Nephron (organoid): Measurements from ENCODE around the gene WASHC3.
"Not testable (repeated sequence)": the region's sequence is repeated elsewhere in the genome, so short reads cannot be mapped to it uniquely, and the experiment has no call there.

ENCODE experiments used
- H3K27ac Mint-ChIP-seq, 3 experiments: 2 replicates each; pipeline ENCODE4 v1.8.0; 2020; ENCODE audit warnings: mixed read lengths in 3 of 3, mild to moderate bottlenecking in 2 of 3, moderate library complexity in 1 of 3
- H3K27me3 Mint-ChIP-seq: 2 replicates; pipeline ENCODE4 v1.8.0; 2021; ENCODE audit warnings: low read depth, mild to moderate bottlenecking, moderate library complexity, mixed read lengths
- H3K36me3 Mint-ChIP-seq: 2 replicates; pipeline ENCODE4 v1.8.0; 2020; ENCODE audit warnings: low read depth, mixed read lengths
- H3K4me1 Mint-ChIP-seq: 2 replicates; pipeline ENCODE4 v1.8.0; 2020; ENCODE audit warnings: mixed read lengths
- H3K4me3 Mint-ChIP-seq, 3 experiments: 2 replicates each; pipeline ENCODE4 v1.8.0; 2020; ENCODE audit warnings: mild to moderate bottlenecking in 3 of 3, mixed read lengths in 3 of 3, moderate library complexity in 2 of 3
- H3K9me3 Mint-ChIP-seq: 2 replicates; pipeline ENCODE4 v1.8.0; 2020; ENCODE audit warnings: mixed read lengths
- TF ChIP-seq, protein P1 (sequence below), 3 experiments: fragments of 200-600 bp; sonication (generic); IDR thresholded peaks; one replicate each; pipeline ENCODE4 v1.5.0; 2021; ENCODE audit warnings: antibody characterized with exemption in 3 of 3; ENCODE audit not compliant: unreplicated experiment in 3 of 3

Gene WASHC3

DNA sequence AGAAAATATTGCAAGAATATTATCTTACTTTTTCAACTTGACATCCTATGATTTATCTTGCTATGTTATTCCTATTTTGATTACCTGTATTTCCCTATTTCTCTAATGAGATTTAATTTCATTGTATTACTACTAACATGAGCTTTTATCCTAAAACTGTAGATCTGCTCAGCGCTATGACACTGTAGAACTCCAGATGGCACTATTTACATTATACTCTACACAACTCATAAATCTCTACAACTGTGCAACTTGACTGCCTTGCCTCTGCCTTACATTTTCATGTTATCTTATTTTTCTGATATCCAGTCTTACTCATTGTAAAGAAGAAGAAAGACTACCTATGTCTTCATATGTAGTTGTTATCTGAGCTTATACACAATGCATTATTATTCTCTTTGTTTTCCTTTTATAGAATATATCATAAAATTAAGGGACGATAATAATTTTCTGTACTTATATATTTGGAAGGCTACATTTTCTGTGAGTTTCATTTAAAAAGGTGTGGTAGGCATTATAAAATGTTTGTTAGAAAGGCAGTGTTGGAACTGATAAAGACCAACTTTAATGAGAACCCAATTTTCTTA lies 34.0 kb upstream of the WASHC3 start:
- Mint-ChIP-seq H3K27ac (peak overlapping the region; percentile 60 to 93 (median 75)), H3K4me1 (peaks cover 14% of the 10 kb centered on the region), H3K27me3 (no peaks in the 10 kb centered on the region), H3K4me3 (no peak overlapping the region), H3K36me3 (peaks cover 22% of the 10 kb centered on the region), H3K9me3 (no peaks in the 10 kb centered on the region)
- TF ChIP-seq, protein P1, sequence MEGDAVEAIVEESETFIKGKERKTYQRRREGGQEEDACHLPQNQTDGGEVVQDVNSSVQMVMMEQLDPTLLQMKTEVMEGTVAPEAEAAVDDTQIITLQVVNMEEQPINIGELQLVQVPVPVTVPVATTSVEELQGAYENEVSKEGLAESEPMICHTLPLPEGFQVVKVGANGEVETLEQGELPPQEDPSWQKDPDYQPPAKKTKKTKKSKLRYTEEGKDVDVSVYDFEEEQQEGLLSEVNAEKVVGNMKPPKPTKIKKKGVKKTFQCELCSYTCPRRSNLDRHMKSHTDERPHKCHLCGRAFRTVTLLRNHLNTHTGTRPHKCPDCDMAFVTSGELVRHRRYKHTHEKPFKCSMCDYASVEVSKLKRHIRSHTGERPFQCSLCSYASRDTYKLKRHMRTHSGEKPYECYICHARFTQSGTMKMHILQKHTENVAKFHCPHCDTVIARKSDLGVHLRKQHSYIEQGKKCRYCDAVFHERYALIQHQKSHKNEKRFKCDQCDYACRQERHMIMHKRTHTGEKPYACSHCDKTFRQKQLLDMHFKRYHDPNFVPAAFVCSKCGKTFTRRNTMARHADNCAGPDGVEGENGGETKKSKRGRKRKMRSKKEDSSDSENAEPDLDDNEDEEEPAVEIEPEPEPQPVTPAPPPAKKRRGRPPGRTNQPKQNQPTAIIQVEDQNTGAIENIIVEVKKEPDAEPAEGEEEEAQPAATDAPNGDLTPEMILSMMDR (IDR thresholded peaks at IDR 0.05; ENCODE audit: unreplicated experiment in 3 of 3), result peak; percentile 49 to 64 (median 56)

DNA sequence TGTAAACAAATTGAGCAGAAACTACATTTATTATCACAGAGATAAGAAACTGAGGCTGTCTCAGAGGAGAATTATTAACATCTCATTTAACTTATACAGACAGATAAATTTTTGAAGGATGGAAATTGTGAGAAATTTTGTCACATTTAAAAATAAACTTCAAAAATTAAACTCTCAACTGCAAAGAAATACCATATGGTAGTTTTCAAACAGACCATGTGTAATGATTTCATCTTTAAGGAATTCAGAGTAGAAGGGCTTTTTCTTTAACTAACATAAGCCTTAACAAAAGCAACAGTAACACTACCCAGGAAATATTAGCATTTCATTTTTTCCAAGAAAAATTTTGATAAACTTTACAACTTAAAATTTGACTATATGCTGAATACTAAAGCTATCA lies 31.5 kb upstream of the WASHC3 start:
- Mint-ChIP-seq H3K27me3 (no peaks in the 10 kb centered on the region), H3K4me3 (no peak overlapping the region), H3K36me3 (peaks cover 35% of the 10 kb centered on the region), H3K4me1 (peaks cover 14% of the 10 kb centered on the region), H3K27ac (peak overlapping the region; percentile 56 to 95 (median 93)), H3K9me3 (peaks cover 5% of the 10 kb centered on the region)
- TF ChIP-seq, protein P1 (IDR thresholded peaks at IDR 0.05; ENCODE audit: unreplicated experiment in 3 of 3), result no peak

DNA sequence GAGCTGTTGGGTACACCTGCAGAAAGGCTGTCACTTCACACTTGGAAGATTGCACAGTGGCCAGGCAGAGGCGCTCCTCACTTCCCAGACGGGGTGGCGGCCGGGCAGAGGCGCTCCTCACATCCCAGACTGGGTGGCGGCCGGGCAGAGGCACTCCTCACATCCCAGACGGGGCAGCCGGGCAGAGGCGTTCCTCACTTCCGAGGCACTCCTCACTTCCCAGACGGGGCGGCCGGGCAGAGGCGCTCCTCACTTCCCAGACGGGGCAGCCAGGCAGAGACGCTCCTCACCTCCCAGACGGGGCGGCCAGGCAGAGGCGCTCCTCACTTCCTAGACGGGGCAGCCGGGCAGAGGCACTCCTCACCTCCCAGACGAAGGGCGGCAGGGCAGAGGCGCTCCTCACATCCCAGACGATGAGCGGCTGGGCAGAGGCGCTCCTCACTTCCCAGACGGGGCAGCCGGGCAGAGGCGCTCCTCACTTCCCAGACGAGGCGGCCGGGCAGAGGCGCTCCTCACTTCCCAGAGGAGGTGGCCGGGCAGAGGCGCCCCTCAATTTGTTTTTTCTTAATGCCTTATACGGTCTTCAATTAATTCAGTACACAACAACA lies 27.5 kb upstream of the WASHC3 start:
- not testable (repeated sequence) for H3K27me3 Mint-ChIP-seq, H3K4me1 Mint-ChIP-seq, H3K27ac Mint-ChIP-seq, H3K9me3 Mint-ChIP-seq, H3K4me3 Mint-ChIP-seq
- H3K36me3 Mint-ChIP-seq, result peaks cover 44% of the 10 kb centered on the region

DNA sequence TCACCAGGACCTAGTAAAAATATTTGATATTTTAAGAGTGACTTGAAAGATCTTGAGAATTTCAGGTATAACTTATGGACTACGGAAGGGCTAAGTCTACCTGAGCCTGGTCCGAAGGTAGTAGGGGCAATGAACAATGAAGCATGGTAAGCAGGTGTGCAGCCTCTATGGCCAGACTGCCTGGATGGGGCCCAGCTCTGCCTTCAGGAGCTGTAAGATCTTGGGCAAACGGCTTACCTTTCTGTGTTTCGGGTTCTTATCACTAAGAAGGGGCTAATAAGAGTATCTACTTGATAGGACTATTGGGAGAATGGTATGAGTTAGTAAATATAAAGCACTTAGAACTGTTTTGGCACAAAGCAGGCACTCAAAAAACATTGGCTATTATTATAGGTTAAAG lies 19.1 kb upstream of the WASHC3 start:
- Mint-ChIP-seq H3K4me3 (no peak overlapping the region), H3K27me3 (no peaks in the 10 kb centered on the region), H3K9me3 (no peaks in the 10 kb centered on the region), H3K36me3 (peaks cover 50% of the 10 kb centered on the region), H3K4me1 (no peaks in the 10 kb centered on the region), H3K27ac (no peak overlapping the region)
- TF ChIP-seq, protein P1 (IDR thresholded peaks at IDR 0.05; ENCODE audit: unreplicated experiment in 3 of 3), result no peak

DNA sequence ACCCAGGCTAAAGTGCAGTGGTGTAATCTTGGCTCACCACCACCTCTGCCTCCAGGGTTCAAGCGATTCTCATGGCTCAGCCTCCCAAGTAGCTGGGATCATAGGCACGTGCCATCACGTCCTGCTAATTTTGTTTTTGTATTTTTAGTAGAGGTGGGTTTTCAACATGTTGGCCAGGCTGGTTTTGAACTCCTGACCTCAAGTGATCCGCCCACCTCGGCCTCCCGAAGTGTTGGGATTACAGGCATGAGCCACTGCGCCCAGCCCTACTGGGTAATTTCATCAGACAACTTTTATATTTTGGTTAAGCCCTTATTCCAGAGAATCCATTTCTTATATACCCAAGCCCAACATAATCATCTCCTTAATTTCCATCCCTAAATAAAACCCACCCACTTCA lies 10.3 kb upstream of the WASHC3 start:
- H3K4me3 Mint-ChIP-seq, H3K36me3 Mint-ChIP-seq, H3K9me3 Mint-ChIP-seq, H3K27me3 Mint-ChIP-seq, H3K27ac Mint-ChIP-seq: not testable (repeated sequence)
- peaks cover 16% of the 10 kb centered on the region for H3K4me1 Mint-ChIP-seq

DNA sequence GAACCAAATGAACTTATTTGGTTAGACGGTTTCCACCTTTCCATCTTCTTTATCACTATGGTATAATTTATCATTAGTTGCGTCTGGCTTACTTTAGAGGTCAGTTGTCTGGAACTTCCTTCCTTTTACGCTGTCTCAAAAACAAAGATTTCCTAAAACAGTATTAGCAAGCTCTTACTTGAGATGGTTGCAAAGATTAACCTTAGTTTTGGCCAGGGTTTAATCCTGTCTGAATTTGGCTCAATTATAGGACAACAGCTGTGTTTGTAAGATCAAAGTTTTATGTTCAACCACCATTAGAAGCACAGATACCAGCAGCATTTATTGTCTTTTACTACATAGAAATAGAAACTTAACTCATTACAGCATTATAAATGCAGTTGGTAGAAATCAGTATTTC lies 7.9 kb upstream of the WASHC3 start:
- Mint-ChIP-seq H3K9me3 (no peaks in the 10 kb centered on the region), H3K27me3 (no peaks in the 10 kb centered on the region)

More for the DNA sequence above, 7.9 kb upstream of the WASHC3 start:
- Mint-ChIP-seq H3K27ac (peak overlapping the region in 2 of 3 experiments; percentile 73), H3K4me3 (no peak overlapping the region), H3K4me1 (peaks cover 18% of the 10 kb centered on the region), H3K36me3 (no peaks in the 10 kb centered on the region)
- TF ChIP-seq, protein P1 (IDR thresholded peaks at IDR 0.05; ENCODE audit: unreplicated experiment in 3 of 3), result no peak
